ENCODE data around the gene MEN1.

Gene MEN1

GRCh38 chr11:64800303-64801157 lies 9.8 kb downstream of the MEN1 start:
- DNase-seq (ENCODE audit: low read depth) = no peak
- TF ChIP-seq CTCF (conservative IDR thresholded peaks at IDR 0.05; ENCODE audit: control insufficient read depth, insufficient read depth, low read depth, low read length) = no peak
- H3K4me3 ChIP-seq (ENCODE audit: control insufficient read depth, low read depth, low read length) = no peak overlapping the region

- H3K4me3 ChIP-seq (ENCODE audit: control insufficient read depth, low read depth, low read length) = no peak overlapping the region
- DNase-seq (ENCODE audit: low read depth) = no peak
- no peak for TF ChIP-seq CTCF (conservative IDR thresholded peaks at IDR 0.05; ENCODE audit: control insufficient read depth, insufficient read depth, low read depth, low read length)
These were observed 10.6 kb downstream of the MEN1 start for GRCh38 chr11:64799623-64800302.

GRCh38 chr11:64799256-64799622 lies 11.1 kb downstream of the MEN1 start:
- H3K4me3 ChIP-seq (ENCODE audit: control insufficient read depth, low read depth, low read length) = no peak overlapping the region
- no peak for TF ChIP-seq CTCF (conservative IDR thresholded peaks at IDR 0.05; ENCODE audit: control insufficient read depth, insufficient read depth, low read depth, low read length)
- DNase-seq (ENCODE audit: low read depth) = no peak

GRCh38 chr11:64796757-64797541 lies 13.4 kb downstream of the MEN1 start:
- TF ChIP-seq CTCF (conservative IDR thresholded peaks at IDR 0.05; ENCODE audit: control insufficient read depth, insufficient read depth, low read depth, low read length) = no peak
- H3K4me3 ChIP-seq (ENCODE audit: control insufficient read depth, low read depth, low read length) = no peak overlapping the region
- DNase-seq (ENCODE audit: low read depth) = no peak

GRCh38 chr11:64796047-64796756 lies 14.1 kb downstream of the MEN1 start:
- no peak for DNase-seq (ENCODE audit: low read depth)
- no peak for TF ChIP-seq CTCF (conservative IDR thresholded peaks at IDR 0.05; ENCODE audit: control insufficient read depth, insufficient read depth, low read depth, low read length)

GRCh38 chr11:64794526-64794925 lies 15.8 kb downstream of the MEN1 start:
- DNase-seq (ENCODE audit: low read depth) = no peak
- H3K4me3 ChIP-seq (ENCODE audit: control insufficient read depth, low read depth, low read length) = no peak overlapping the region
- TF ChIP-seq CTCF (conservative IDR thresholded peaks at IDR 0.05; ENCODE audit: control insufficient read depth, insufficient read depth, low read depth, low read length) = no peak

More at GRCh38 chr11:64796047-64796756, 14.1 kb downstream of the MEN1 start:
- H3K4me3 ChIP-seq (ENCODE audit: control insufficient read depth, low read depth, low read length) = no peak overlapping the region
